Brain microvascular endothelial cell (primary cell): ENCODE measurements around the gene C1QL1.

Experiments used
- DNase-seq: peaks from one replicate; pipeline ENCODE4 v3.0.0-alpha.2; 2020
- H3K27ac ChIP-seq: fragments of 250-450 bp; sonication (Bioruptor Pico); 2 replicates; pipeline ENCODE4 v1.5.1; 2020; ENCODE audit warnings: mild to moderate bottlenecking, moderate library complexity
- H3K27me3 ChIP-seq: fragments of 250-450 bp; sonication (Bioruptor Pico); replicated peaks from 2 replicates; pipeline ENCODE4 v1.5.1; 2020; ENCODE audit warnings: mild to moderate bottlenecking
- H3K36me3 ChIP-seq: fragments of 250-450 bp; sonication (Bioruptor Pico); replicated peaks from 2 replicates; pipeline ENCODE4 v1.5.1; 2020; ENCODE audit warnings: mild to moderate bottlenecking
- H3K4me3 ChIP-seq: 2 replicates; pipeline ENCODE4 v1.5.1; 2011; ENCODE audit warnings: low read depth, mild to moderate bottlenecking, control low read depth, low read length, moderate library complexity
- in situ Hi-C: cut with HindIII; loops from 2 replicates; pipeline ENCODE4 v1.10.0; 2017; ENCODE audit warnings: low sequenced_read_pairs, low pct_ligation_motif_present
- TF ChIP-seq, protein P1 (sequence below): IDR thresholded peaks from 2 replicates; pipeline ENCODE4 v1.5.1; 2011; ENCODE audit warnings: low read depth, mild to moderate bottlenecking, moderate library complexity, low read length, control low read depth, inconsistent platforms; ENCODE audit errors: missing control alignments

The C1QL1 gene

DNA sequence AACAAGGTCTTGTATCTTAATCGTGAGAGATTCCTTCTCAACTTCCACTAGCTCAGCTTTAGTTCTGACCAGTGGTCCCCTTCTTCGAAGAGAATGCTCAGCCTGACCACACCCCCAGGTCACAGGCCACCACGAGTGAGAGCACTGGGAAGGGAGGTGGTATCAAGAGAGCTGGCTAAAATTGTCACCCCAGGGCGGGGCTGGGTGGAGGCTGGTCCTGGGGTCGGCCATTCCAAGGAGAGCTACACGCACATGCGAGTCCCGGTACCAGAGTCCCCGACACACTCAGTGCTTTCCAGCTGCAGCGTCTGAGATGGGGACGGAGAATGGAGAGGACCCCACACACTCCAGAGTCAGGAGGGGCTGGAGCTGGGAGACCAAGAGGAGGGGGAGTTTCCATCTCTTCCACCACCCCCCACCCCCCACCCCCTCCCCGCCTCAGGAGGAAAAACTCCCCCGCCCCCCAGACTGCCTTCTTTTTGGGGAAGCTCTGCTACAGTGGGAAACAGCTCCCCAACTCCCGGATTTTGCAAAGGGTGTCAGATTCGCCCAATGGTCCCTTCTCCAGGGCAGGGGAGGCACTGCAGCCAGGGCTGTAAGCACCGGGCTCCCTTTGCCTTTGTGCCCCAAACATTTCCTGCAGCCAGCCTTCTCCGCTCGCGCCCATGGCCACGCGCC lies 1.6 kb downstream of the C1QL1 start:
- peaks cover 39% of the 10 kb centered on the region for H3K27me3 ChIP-seq
- no peaks in the 10 kb centered on the region for H3K36me3 ChIP-seq
- DNase-seq, result no peak
- H3K4me3 ChIP-seq, result no peak overlapping the region
- no peak overlapping the region for H3K27ac ChIP-seq
- TF ChIP-seq, protein P1, sequence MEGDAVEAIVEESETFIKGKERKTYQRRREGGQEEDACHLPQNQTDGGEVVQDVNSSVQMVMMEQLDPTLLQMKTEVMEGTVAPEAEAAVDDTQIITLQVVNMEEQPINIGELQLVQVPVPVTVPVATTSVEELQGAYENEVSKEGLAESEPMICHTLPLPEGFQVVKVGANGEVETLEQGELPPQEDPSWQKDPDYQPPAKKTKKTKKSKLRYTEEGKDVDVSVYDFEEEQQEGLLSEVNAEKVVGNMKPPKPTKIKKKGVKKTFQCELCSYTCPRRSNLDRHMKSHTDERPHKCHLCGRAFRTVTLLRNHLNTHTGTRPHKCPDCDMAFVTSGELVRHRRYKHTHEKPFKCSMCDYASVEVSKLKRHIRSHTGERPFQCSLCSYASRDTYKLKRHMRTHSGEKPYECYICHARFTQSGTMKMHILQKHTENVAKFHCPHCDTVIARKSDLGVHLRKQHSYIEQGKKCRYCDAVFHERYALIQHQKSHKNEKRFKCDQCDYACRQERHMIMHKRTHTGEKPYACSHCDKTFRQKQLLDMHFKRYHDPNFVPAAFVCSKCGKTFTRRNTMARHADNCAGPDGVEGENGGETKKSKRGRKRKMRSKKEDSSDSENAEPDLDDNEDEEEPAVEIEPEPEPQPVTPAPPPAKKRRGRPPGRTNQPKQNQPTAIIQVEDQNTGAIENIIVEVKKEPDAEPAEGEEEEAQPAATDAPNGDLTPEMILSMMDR, result no peak
- in situ Hi-C loops, result no loop called here

DNA sequence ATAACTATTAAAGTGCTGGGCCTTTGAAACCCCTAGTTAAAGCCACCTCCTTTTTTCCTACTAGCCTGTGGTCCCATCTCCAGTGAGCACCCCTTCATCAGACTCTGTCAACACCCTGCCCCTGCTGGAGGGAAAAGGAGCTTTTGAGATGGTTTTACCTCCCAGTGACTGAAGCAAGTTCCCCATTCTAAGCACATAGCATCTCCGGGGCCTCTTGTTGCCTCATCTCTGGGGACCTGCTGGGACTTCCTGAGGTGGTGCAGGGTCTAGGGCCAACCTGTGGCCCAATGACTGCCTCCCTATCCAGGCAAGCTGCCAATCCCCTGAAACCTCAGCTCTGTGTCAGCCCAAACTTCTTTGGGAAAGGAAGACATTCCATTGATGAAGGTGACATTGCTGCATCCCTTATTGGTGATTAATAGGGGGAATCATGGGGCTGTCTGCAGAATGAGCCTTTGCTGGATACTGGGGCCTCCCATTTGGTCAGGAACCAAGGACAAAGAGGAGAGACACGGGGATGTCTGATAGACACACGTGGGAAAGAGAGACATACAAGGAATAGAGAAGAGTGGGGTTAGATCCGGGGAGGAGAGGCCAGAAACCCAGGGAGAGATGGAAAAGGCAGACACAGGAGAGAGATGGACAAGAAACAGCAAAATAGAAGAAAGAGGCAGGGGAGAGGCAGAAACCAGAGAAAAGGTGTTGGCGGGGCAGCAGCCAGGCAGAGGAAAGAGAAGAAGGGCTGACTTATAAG lies 2.4 kb downstream of the C1QL1 start:
- DNase-seq, result no peak
- TF ChIP-seq, protein P1, result no peak
- Histone ChIP-seq H3K4me3 (no peak overlapping the region), H3K27ac (no peak overlapping the region), H3K36me3 (no peaks in the 10 kb centered on the region), H3K27me3 (peaks cover 39% of the 10 kb centered on the region)
- in situ Hi-C loops, result no loop called here

- in situ Hi-C loops, result no loop called here
- TF ChIP-seq, protein P1, result peak; percentile 43
- Histone ChIP-seq H3K36me3 (no peaks in the 10 kb centered on the region), H3K27me3 (peaks cover 17% of the 10 kb centered on the region), H3K4me3 (no peak overlapping the region), H3K27ac (no peak overlapping the region)
- no peak for DNase-seq
Measured at GRCh38 chr17:44961921-44962350, 6.2 kb downstream of the C1QL1 start.

- H3K4me3 ChIP-seq, result no peak overlapping the region
- TF ChIP-seq, protein P1, result no peak
- no peaks in the 10 kb centered on the region for H3K36me3 ChIP-seq
- H3K27ac ChIP-seq, result no peak overlapping the region
- in situ Hi-C loops, result no loop called here
- DNase-seq, result no peak
- H3K27me3 ChIP-seq, result peaks cover 7% of the 10 kb centered on the region
Measured at GRCh38 chr17:44960691-44961090, 7.4 kb downstream of the C1QL1 start.

- no peak overlapping the region for H3K27ac ChIP-seq
- TF ChIP-seq, protein P1, result no peak
- no peak for DNase-seq
- H3K4me3 ChIP-seq, result peak overlapping the region; percentile 26
- peaks cover 5% of the 10 kb centered on the region for H3K27me3 ChIP-seq
- no peaks in the 10 kb centered on the region for H3K36me3 ChIP-seq
- in situ Hi-C loops, result no loop called here
Measured at GRCh38 chr17:44959821-44960531, 8.1 kb downstream of the C1QL1 start.
